Lower leg skin (tissue), 4 donors: ENCODE measurements around the gene MAFG. TPM values are rescaled to one million over a fixed set of nuclear protein-coding genes. Genes with fewer than 3 reads are reported as not detected.

Experiments used
- DNase-seq, 2 donors: peaks; one replicate each; pipeline ENCODE4 v3.0.0-alpha.2; 2019; ENCODE audit warnings: low spot score in 2 of 2
- H3K4me3 ChIP-seq: fragments of 200-600 bp; sonication (generic); 2 replicates; pipeline ENCODE4 v1.5.1; 2017; ENCODE audit warnings: mild to moderate bottlenecking, low read depth; ENCODE audit not compliant: poor library complexity, severe bottlenecking
- POLR2A ChIP-seq, 2 donors: fragments of 450-650 bp; IDR thresholded peaks; one replicate each; pipeline ENCODE4 v1.6.1; 2016 to 2017; ENCODE audit warnings: antibody characterized with exemption in 2 of 2, mild to moderate bottlenecking in 1 of 2, moderate library complexity in 1 of 2
- WGBS, 2 donors: methylation state at CpG; one replicate each; pipeline ENCODE4 v1.1.5; 2018; 5-methylcytosine and 5-hydroxymethylcytosine counted together
- intact Hi-C: fragments of 100-400 bp; cut with DNase I; formaldehyde crosslinking; loops from one replicate; pipeline ENCODE4 v1.15.0; 2023; ENCODE audit warnings: low total_unique reads
- total RNA-seq, 4 donors: library from RNA; depleted of rRNA; stranded (reverse); fragments of >200 nt; gene quantifications; one replicate each; pipeline ENCODE4 v1.1.0, GENCODE V29; 2016
- TF ChIP-seq, protein P1 (sequence below), 3 donors: fragments of 450-650 bp; IDR thresholded peaks; one replicate each; pipeline ENCODE4 v1.5.1; 2016; ENCODE audit warnings: antibody characterized with exemption in 3 of 3, mild to moderate bottlenecking in 3 of 3, moderate library complexity in 2 of 3

MAFG gene
- total RNA-seq, 4 donors from 2014 or later = 17.4 to 23.2 (median 19.7) TPM

GRCh38 chr17:81934098-81934757 is 6.7 kb upstream of the MAFG start:
- DNase-seq = no peak
- intact Hi-C loops = no loop called here
- TF ChIP-seq, protein P1, sequence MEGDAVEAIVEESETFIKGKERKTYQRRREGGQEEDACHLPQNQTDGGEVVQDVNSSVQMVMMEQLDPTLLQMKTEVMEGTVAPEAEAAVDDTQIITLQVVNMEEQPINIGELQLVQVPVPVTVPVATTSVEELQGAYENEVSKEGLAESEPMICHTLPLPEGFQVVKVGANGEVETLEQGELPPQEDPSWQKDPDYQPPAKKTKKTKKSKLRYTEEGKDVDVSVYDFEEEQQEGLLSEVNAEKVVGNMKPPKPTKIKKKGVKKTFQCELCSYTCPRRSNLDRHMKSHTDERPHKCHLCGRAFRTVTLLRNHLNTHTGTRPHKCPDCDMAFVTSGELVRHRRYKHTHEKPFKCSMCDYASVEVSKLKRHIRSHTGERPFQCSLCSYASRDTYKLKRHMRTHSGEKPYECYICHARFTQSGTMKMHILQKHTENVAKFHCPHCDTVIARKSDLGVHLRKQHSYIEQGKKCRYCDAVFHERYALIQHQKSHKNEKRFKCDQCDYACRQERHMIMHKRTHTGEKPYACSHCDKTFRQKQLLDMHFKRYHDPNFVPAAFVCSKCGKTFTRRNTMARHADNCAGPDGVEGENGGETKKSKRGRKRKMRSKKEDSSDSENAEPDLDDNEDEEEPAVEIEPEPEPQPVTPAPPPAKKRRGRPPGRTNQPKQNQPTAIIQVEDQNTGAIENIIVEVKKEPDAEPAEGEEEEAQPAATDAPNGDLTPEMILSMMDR (IDR thresholded peaks at IDR 0.05) = no peak
- no peak for TF ChIP-seq POLR2A (IDR thresholded peaks at IDR 0.05)
- no peak overlapping the region for H3K4me3 ChIP-seq
- 81 to 87% methylated on average over 18 to 22 of the region's 23 CpGs for WGBS, 2 donors

- no peak for TF ChIP-seq POLR2A (IDR thresholded peaks at IDR 0.05)
- TF ChIP-seq, protein P1 (IDR thresholded peaks at IDR 0.05) = no peak
- intact Hi-C loops = no loop called here
- DNase-seq = no peak
- H3K4me3 ChIP-seq = no peak overlapping the region
- WGBS, 2 donors = 84 to 88% methylated on average over 14 of the region's 14 CpGs
These were observed 5.7 kb upstream of the MAFG start for GRCh38 chr17:81933178-81933699.

DNA sequence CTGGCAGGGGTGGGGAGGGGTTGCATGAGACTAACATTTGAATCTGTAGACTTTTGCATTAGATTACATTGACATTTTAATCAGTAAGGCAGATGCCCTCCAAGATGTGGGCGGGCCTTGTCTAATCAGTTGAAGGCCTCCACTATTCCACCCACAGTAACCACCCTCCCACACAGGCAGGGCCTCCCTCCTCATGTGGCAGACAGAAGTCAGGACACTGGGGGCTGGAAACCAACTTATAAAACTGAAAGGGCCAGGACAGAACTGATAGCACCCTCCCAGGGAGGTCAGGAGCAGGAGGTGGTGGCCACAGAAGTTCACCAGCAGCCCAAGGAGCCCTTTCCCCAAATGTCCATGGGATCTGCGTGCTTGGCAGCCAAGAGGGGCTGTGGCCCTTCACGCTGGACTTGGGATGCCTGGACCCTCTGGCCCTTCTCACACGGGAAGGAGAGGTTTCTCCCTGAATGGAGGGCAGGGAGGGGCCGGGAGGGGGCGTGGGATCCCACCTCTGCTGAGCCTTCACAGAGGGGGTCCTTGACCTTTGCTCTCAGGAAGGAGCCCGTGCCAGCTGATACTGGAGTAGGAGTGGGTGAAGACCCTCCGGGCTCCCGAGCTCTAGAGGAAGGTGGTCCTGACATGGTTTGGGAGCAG is 4.9 kb upstream of the MAFG start:
- intact Hi-C loops = no loop called here
- DNase-seq = no peak
- no peak overlapping the region for H3K4me3 ChIP-seq
- no peak for TF ChIP-seq POLR2A (IDR thresholded peaks at IDR 0.05)
- TF ChIP-seq, protein P1 (IDR thresholded peaks at IDR 0.05) = no peak
- WGBS, 2 donors = 92 to 94% methylated on average over 8 of the region's 9 CpGs

DNA sequence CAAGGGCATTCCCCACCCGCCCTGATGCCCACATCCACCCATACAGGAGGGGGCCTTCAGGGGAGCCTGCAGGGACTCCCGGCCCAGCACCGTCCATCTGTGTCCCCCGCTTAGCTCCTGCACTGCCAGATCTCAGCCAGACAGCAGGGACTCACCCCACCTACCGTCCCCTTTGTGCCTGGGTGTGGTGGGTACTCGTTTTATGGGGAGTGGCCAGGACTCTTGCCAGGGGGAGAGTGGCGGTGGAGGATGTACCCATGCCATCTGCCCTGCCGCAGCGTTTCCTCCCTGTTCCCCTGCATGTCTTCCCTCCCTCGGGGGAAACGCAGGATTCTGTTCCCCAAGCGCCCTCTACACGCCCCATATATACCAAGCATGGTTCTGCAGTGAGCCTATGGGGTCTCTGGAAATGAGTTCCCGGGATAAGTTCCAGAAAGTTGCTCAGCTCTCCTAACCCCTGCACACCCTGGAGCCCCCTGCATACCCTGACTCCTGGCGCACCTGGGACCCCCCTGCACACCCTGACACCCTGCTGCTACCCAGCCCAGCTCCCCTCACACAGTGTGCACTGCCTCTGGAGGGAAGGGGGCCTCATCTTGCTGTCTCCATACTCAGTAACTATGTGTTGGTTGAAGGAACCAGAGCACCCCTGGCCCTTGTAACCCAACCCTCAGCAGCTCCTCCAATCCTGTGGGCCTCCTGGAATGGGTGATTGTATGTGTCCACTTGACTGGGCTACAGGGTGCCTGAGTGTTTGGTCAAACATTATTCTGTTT is 4.2 kb upstream of the MAFG start:
- no peak for TF ChIP-seq POLR2A (IDR thresholded peaks at IDR 0.05)
- TF ChIP-seq, protein P1 (IDR thresholded peaks at IDR 0.05) = no peak
- H3K4me3 ChIP-seq = no peak overlapping the region
- 17 to 21% methylated on average over 13 to 14 of the region's 15 CpGs for WGBS, 2 donors
- intact Hi-C loops = no loop called here
- DNase-seq = no peak

GRCh38 chr17:81931189-81931556 is 3.6 kb upstream of the MAFG start:
- no peak for DNase-seq
- 72 to 74% methylated on average over 13 of the region's 13 CpGs for WGBS, 2 donors
- intact Hi-C loops = no loop called here
- TF ChIP-seq, protein P1 (IDR thresholded peaks at IDR 0.05) = no peak
- TF ChIP-seq POLR2A (IDR thresholded peaks at IDR 0.05) = no peak
- H3K4me3 ChIP-seq = no peak overlapping the region
